ENCODE data around the gene VCL. TPM values are rescaled to one million over a fixed set of nuclear protein-coding genes. Genes with fewer than 3 reads are reported as not detected.
A peak's percentile ranks its signal among the peaks of the same experiment; 100 is the strongest.

The VCL gene
- total RNA-seq, 1 experiment from 2014 or later = 291 TPM

DNA sequence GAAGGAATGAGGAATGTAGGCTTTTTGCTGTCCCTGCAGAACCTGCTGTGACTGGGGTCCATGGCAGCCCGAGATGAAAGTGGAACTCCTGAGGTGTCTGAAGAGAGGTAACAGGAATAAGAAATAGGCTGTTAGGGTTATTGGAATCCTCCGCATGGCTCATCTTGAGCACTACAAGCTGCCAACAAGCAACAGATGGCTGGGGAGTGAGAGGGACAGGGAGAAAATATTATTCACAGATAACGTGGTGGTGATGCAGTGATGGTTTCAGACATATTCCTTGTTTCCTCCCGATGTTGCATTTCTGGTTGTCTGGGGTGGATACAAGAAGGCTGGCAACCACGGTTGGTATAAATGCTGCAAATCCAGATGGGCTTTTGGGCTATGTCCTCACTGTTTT, 106.6 kb downstream of the VCL start:
- Histone ChIP-seq H3K14ac (ENCODE audit: insufficient read depth, low read length) (no peak overlapping the region), H3K23me2 (ENCODE audit: insufficient read length, low read depth, low read length, poor library complexity, severe bottlenecking) (no peaks in the 10 kb centered on the region), H4K8ac (replicated peaks; ENCODE audit: insufficient read length, low read depth, low read length) (no peak overlapping the region), H3K27me3 (ENCODE audit: insufficient read depth, low read length) (no peaks in the 10 kb centered on the region), H3K27ac (ENCODE audit: insufficient read length, low read depth, low read length) (no peak overlapping the region), H3K4me1 (ENCODE audit: insufficient read depth, low read length) (no peaks in the 10 kb centered on the region), H2BK20ac (ENCODE audit: low read depth, low read length, poor library complexity, severe bottlenecking) (no peak overlapping the region), H2BK5ac (ENCODE audit: insufficient read length, low read length) (no peak overlapping the region), H3K79me1 (ENCODE audit: insufficient read depth, low read depth, low read length, poor library complexity, severe bottlenecking) (peaks cover 6% of the 10 kb centered on the region), H2BK12ac (ENCODE audit: insufficient read length, low read depth, low read length) (no peak overlapping the region), H2BK120ac (ENCODE audit: low read depth, low read length, poor library complexity, severe bottlenecking) (no peak overlapping the region), H2BK15ac (ENCODE audit: low read depth, low read length) (no peak overlapping the region), H3K4ac (ENCODE audit: low read depth, low read length) (no peak overlapping the region), H3K9me3 (ENCODE audit: control insufficient read depth, low read depth, low read length) (no peaks in the 10 kb centered on the region), H3K79me2 (ENCODE audit: insufficient read depth, low read length) (0 out of 2 replicates have a peak, but pooled peaks cover 2% of the 10 kb centered on the region), H3K18ac (ENCODE audit: insufficient read length, low read depth, low read length) (no peak overlapping the region), H4K91ac (ENCODE audit: insufficient read length, low read depth, low read length) (no peak overlapping the region), H4K5ac (ENCODE audit: insufficient read length, low read depth, low read length) (no peak overlapping the region), H3K23ac (ENCODE audit: insufficient read length, low read depth, low read length) (no peak overlapping the region), H3K56ac (ENCODE audit: insufficient read length, low read depth, low read length) (no peak overlapping the region), H4K20me1 (ENCODE audit: control insufficient read depth, insufficient read depth, insufficient read length) (no peaks in the 10 kb centered on the region), H3K9ac (ENCODE audit: extremely low read depth, insufficient read length, low read length) (no peak overlapping the region), H3K4me2 (ENCODE audit: insufficient read depth, insufficient read length, low read length) (no peak overlapping the region), H3T11ph (ENCODE audit: low read length) (no peak overlapping the region), H2AK5ac (ENCODE audit: insufficient read length, low read length) (no peak overlapping the region), H2AFZ (ENCODE audit: low read length) (no peak overlapping the region)
- Mint-ChIP-seq H3K27me3 (ENCODE audit: low read depth) (no peaks in the 10 kb centered on the region), H3K9me3 (no peaks in the 10 kb centered on the region), H3K4me1 (no peaks in the 10 kb centered on the region), H3K36me3 (ENCODE audit: insufficient read depth in 1 of 3, low read depth in 3 of 3) (peaks cover 65 to 95% (median 90%) of the 10 kb centered on the region in 3 experiments; a peak in 6 of 7 replicates), H3K4me3 (no peak overlapping the region), H3K27ac (peak overlapping the region in 1 of 3 experiments; percentile 19; a peak in 1 of 7 replicates)
- no CpG with 5 or more reads among the region's 5 CpGs for WGBS (ENCODE audit: extremely low coverage, insufficient read length, low lambda C conversion rate)
- no peak for DNase-seq
- TF ChIP-seq, protein P1, sequence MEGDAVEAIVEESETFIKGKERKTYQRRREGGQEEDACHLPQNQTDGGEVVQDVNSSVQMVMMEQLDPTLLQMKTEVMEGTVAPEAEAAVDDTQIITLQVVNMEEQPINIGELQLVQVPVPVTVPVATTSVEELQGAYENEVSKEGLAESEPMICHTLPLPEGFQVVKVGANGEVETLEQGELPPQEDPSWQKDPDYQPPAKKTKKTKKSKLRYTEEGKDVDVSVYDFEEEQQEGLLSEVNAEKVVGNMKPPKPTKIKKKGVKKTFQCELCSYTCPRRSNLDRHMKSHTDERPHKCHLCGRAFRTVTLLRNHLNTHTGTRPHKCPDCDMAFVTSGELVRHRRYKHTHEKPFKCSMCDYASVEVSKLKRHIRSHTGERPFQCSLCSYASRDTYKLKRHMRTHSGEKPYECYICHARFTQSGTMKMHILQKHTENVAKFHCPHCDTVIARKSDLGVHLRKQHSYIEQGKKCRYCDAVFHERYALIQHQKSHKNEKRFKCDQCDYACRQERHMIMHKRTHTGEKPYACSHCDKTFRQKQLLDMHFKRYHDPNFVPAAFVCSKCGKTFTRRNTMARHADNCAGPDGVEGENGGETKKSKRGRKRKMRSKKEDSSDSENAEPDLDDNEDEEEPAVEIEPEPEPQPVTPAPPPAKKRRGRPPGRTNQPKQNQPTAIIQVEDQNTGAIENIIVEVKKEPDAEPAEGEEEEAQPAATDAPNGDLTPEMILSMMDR (conservative IDR thresholded peaks at IDR 0.05) = no peak

Measured in H9 (cell line).